GM23338 (cell line): ENCODE data around the gene CIAO3.

ENCODE experiments used
- CREB1 ChIP-seq: fragments of 250-450 bp; sonication (Bioruptor Pico); IDR thresholded peaks from 2 replicates; pipeline ENCODE4 v1.5.0; 2020; ENCODE audit warnings: low read depth, mild to moderate bottlenecking, moderate library complexity
- CTCF ChIP-seq, 2 experiments: fragments of 200-600 bp in 1 of 2; sonication (generic) in 1 of 2; conservative IDR thresholded peaks; 2 replicates each; pipeline versions ENCODE4 v1.5.1 to v1.6.1; 2016 to 2017; ENCODE audit warnings: antibody characterized with exemption in 2 of 2, low read depth in 2 of 2, mild to moderate bottlenecking in 2 of 2, moderate library complexity in 1 of 2
- ETS1 ChIP-seq: IDR thresholded peaks from 2 replicates; pipeline ENCODE4 v1.6.1; 2016; ENCODE audit warnings: antibody characterized with exemption
- EZH2 ChIP-seq: fragments of 200-600 bp; sonication (generic); IDR thresholded peaks from one replicate; pipeline ENCODE4 v1.8.0; 2017; ENCODE audit warnings: antibody characterized with exemption, mild to moderate bottlenecking, low read depth; ENCODE audit not compliant: unreplicated experiment
- EZH2phosphoT487 ChIP-seq: fragments of 200-600 bp; sonication (generic); IDR thresholded peaks from one replicate; pipeline ENCODE4 v1.8.1; 2018; ENCODE audit warnings: antibody characterized with exemption; ENCODE audit not compliant: unreplicated experiment
- JUNB ChIP-seq: IDR thresholded peaks from one replicate; pipeline ENCODE4 v1.6.1; 2016; ENCODE audit warnings: antibody characterized with exemption; ENCODE audit not compliant: unreplicated experiment
- NANOG ChIP-seq: IDR thresholded peaks from 2 replicates; pipeline ENCODE4 v1.6.1; 2016; ENCODE audit warnings: antibody characterized with exemption, borderline replicate concordance
- POLR2AphosphoS5 ChIP-seq: IDR thresholded peaks from 2 replicates; pipeline ENCODE4 v1.6.1; 2016; ENCODE audit warnings: antibody characterized with exemption, low read depth
- REST ChIP-seq: IDR thresholded peaks from one replicate; pipeline ENCODE4 v1.6.1; 2018; ENCODE audit warnings: antibody characterized with exemption; ENCODE audit not compliant: unreplicated experiment
- STAT1 ChIP-seq: IDR thresholded peaks from one replicate; pipeline ENCODE4 v1.6.1; 2016; ENCODE audit warnings: antibody characterized with exemption; ENCODE audit not compliant: unreplicated experiment

- TF ChIP-seq EZH2phosphoT487 (no peak), POLR2AphosphoS5 (no peak), NANOG (no peak), JUNB (no peak), CTCF (conservative IDR thresholded peaks at IDR 0.05; ENCODE audit: low read depth in 2 of 2) (no peak), EZH2 (no peak), STAT1 (no peak), REST (no peak), ETS1 (no peak), CREB1 (no peak)
These were observed 9.9 kb downstream of the CIAO3 start for GRCh38 chr16:730666-731509.
